ENCODE measurements around the gene HSPA6. TPM values are rescaled to one million over a fixed set of nuclear protein-coding genes. Genes with fewer than 3 reads are reported as not detected.
"Not testable (repeated sequence)": the region's sequence is repeated elsewhere in the genome, so short reads cannot be mapped to it uniquely, and the experiment has no call there.

HSPA6 gene
- total RNA-seq (2013; cell fraction: nucleolus; rRNA removed): 16.8 and 21.0 TPM in 2 replicates
- total RNA-seq (2014; rRNA removed): 0.65 and 0.96 TPM in 2 replicates
- total RNA-seq (2014; rRNA removed; fragmentation: Illumina TruSeq; extraction: Trizol): 0.18 and 0.36 TPM in 2 replicates
- total RNA-seq (2021): 1.6 and 1.8 TPM in 2 replicates
- 0.81 TPM for polyA plus RNA-seq (2011; ENCODE audit: low read depth)
- polyA plus RNA-seq (2011; rRNA removed): 0.06 and 0.18 TPM in 2 replicates
- 0.42 and 0.64 TPM in 2 replicates for polyA plus RNA-seq (2011; cell fraction: cytosol; rRNA removed)
- 2.0 and 4.2 TPM in 2 replicates for polyA plus RNA-seq (2011; cell fraction: nucleus; rRNA removed)
- 1.1 and 1.4 TPM in 2 replicates for polyA plus RNA-seq (2012)
- polyA plus RNA-seq (2014; fragmentation: Illumina TruSeq; extraction: Trizol): 0.12 and 0.16 TPM in 2 replicates
- polyA plus RNA-seq (2014; fragmentation: Nextera tagmentation; extraction: Ambion mirVana): under 1 TPM; 0.05 to 0.09 TPM
- polyA plus RNA-seq (2014; rRNA removed): 1.2 and 1.5 TPM in 2 replicates
- polyA plus RNA-seq (2016; fragmentation: Nextera tagmentation; extraction: Ambion mirVana): 1 to 10 TPM; 8.5 to 8.8 TPM
- 0.15 and 0.41 TPM in 2 replicates for polyA minus RNA-seq (2011; rRNA and poly(A)+ RNA removed)
- 0.94 TPM in 1 of 2 replicates, not detected in the other for polyA minus RNA-seq (2011; cell fraction: cytosol; rRNA and poly(A)+ RNA removed)
- polyA minus RNA-seq (2011; cell fraction: nucleus; rRNA and poly(A)+ RNA removed): 1.1 and 5.1 TPM in 2 replicates
- percentile 37 among the genes with signal in this experiment for Bru-seq, nascent RNA
- percentile 47 among the genes with signal in this experiment for BruChase-seq, experiment 1, labeled RNA remaining after a 6-hour chase
- percentile 58 among the genes with signal in this experiment for BruChase-seq, experiment 2, labeled RNA remaining after a 2-hour chase
- long read RNA-seq, experiment 1: 0 reads
- long read RNA-seq, experiment 2: 0 reads

DNA sequence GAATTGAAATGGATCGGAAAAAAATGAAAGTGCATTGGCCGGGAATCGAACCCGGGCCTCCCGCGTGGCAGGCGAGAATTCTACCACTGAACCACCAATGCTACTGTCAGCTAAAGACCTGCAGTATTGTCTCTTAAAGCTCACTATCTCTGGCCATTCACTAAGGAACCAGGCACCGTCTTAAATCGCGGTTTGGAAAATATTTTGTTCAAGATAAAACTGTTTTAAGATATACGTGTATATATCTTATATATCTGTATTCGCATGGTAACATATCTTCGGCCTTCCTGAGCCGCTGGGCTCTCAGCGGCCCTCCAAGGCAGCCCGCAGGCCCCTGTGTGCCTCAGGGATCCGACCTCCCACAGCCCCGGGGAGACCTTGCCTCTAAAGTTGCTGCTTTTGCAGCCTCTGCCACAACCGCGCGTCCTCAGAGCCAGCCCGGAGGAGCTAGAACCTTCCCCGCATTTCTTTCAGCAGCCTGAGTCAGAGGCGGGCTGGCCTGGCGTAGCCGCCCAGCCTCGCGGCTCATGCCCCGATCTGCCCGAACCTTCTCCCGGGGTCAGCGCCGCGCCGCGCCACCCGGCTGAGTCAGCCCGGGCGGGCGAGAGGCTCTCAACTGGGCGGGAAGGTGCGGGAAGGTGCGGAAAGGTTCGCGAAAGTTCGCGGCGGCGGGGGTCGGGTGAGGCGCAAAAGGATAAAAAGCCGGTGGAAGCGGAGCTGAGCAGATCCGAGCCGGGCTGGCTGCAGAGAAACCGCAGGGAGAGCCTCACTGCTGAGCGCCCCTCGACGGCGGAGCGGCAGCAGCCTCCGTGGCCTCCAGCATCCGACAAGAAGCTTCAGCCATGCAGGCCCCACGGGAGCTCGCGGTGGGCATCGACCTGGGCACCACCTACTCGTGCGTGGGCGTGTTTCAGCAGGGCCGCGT lies at the start of gene HSPA6:
Gene HSPA6, plus strand, starts transcription at position 724 of the 925 bp plus-strand sequence. Its CDS starts 119 bp downstream, at position 843.
- DNase-seq (ENCODE audit: low read depth, low spot score) (peak; percentile 80), ATAC-seq (peak; percentile 83)
- in situ Hi-C loops (cut with MboI); RAD21 ChIA-PET (ENCODE audit: unreplicated experiment); H3K27me3 ChIP-seq (replicated peaks in 1 of 2; ENCODE audit: control insufficient read depth in 2 of 2, insufficient read depth in 2 of 2, low read length in 1 of 2); H3K4me1 ChIP-seq (ENCODE audit: control insufficient read depth, insufficient read depth, low read length); intact Hi-C loops (cut with micrococcal nuclease; ENCODE audit: unreplicated experiment); FAIRE-seq; BruUV-seq (replicated peaks); POLR2A ChIA-PET; H3K79me2 ChIP-seq (ENCODE audit: control insufficient read depth, insufficient read depth, low read length); H4K20me1 ChIP-seq (ENCODE audit: control insufficient read depth, insufficient read depth); H3K36me3 ChIP-seq (ENCODE audit: control insufficient read depth in 2 of 2, insufficient read depth in 2 of 2, low read length in 1 of 2); H3K9me3 ChIP-seq (replicated peaks; ENCODE audit: control insufficient read depth, insufficient read depth, low read length): not testable (repeated sequence)
- CTCF ChIA-PET: interaction anchor here (0.7 to 0.9 kb wide), 2 partner anchors 8 to 19 kb away, joined by 3 to 4 read pairs; partner anchors contain the start of gene FCGR2A
- Histone ChIP-seq H2AFZ (ENCODE audit: control insufficient read depth, low read depth, low read length) (peak within 1 kb of the TSS; percentile 76), H3K27ac (ENCODE audit: control insufficient read depth, insufficient read depth) (peak within 1 kb of the TSS; percentile 2; the same call in 1 of the 2 replicates), H3K4me3 (peak within 1 kb of the TSS; percentile 68), H3K9ac (ENCODE audit: control insufficient read depth, insufficient read depth, low read length) (peak within 1 kb of the TSS; percentile 36), H3K4me2 (ENCODE audit: control insufficient read depth, insufficient read depth) (peak within 1 kb of the TSS; percentile 60; the same call in 1 of the 2 replicates)
- under 1% methylated on average over 60 of the region's 72 CpGs for WGBS (ENCODE audit: insufficient coverage, insufficient replicate concordance, low lambda C conversion rate, missing lambda C conversion rate)
- SMC1A ChIA-PET (ENCODE audit: uncharacterized antibody, unreplicated experiment): interaction anchor here (1.0 kb wide), 1 partner anchor 40 kb away, joined by 3 read pairs; no protein-coding TSS in a partner anchor
- TF ChIP-seq YY1 (IDR thresholded peaks at IDR 0.05; ENCODE audit: low read depth, low read length) (peak; percentile 76), GABPA (IDR thresholded peaks at IDR 0.05; ENCODE audit: low read depth) (peak; percentile 68), CREB1 (IDR thresholded peaks at IDR 0.05; ENCODE audit: low read depth) (peak; percentile 51; the same call in 1 of the 2 replicates), IKZF2 (IDR thresholded peaks at IDR 0.05) (peak in 1 of 2 experiments; percentile 22; a peak in 2 of 4 replicates), NBN (IDR thresholded peaks at IDR 0.05) (0 out of 2 replicates have a peak, but pooled peaks have one; percentile 33), CBFB (IDR thresholded peaks at IDR 0.05; ENCODE audit: low read depth) (0 out of 2 replicates have a peak, but pooled peaks have one; percentile 69), NFIC (IDR thresholded peaks at IDR 0.05; ENCODE audit: low read depth, low read length) (peak; percentile 57), RB1 (IDR thresholded peaks at IDR 0.05; ENCODE audit: borderline replicate concordance) (peak; percentile 86), POU2F2 (IDR thresholded peaks at IDR 0.05; ENCODE audit: borderline replicate concordance, low read depth, low read length) (0 out of 3 replicates have a peak, but pooled peaks have one; percentile 39), JUNB (IDR thresholded peaks at IDR 0.05) (peak; percentile 21; the same call in 1 of the 2 replicates), ZSCAN29 (IDR thresholded peaks at IDR 0.05) (peak; percentile 93), GATAD2B (conservative IDR thresholded peaks at IDR 0.05; ENCODE audit: low read depth) (peak; percentile 19; the same call in 1 of the 2 replicates), RUNX3 (IDR thresholded peaks at IDR 0.05; ENCODE audit: low read length) (peak; percentile 72), SREBF2 (IDR thresholded peaks at IDR 0.05; ENCODE audit: low read length) (peak; percentile 94), IKZF1 (conservative IDR thresholded peaks at IDR 0.05) (peak; percentile 84), BHLHE40 (IDR thresholded peaks at IDR 0.05; ENCODE audit: borderline replicate concordance in 1 of 2, low read depth in 2 of 2, low read length in 1 of 2) (peak in 1 of 2 experiments; percentile 17; a peak in 1 of 4 replicates), SMARCA5 (IDR thresholded peaks at IDR 0.05) (peak; percentile 89), PML (IDR thresholded peaks at IDR 0.05; ENCODE audit: low read length) (0 out of 2 replicates have a peak, but pooled peaks have one; percentile 39), RELA (IDR thresholded peaks at IDR 0.05; ENCODE audit: borderline replicate concordance, partially characterized antibody) (peak; percentile 39), ZNF24 (IDR thresholded peaks at IDR 0.05) (peak; percentile 100)
- TF ChIP-seq, protein P1, sequence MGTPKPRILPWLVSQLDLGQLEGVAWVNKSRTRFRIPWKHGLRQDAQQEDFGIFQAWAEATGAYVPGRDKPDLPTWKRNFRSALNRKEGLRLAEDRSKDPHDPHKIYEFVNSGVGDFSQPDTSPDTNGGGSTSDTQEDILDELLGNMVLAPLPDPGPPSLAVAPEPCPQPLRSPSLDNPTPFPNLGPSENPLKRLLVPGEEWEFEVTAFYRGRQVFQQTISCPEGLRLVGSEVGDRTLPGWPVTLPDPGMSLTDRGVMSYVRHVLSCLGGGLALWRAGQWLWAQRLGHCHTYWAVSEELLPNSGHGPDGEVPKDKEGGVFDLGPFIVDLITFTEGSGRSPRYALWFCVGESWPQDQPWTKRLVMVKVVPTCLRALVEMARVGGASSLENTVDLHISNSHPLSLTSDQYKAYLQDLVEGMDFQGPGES (IDR thresholded peaks at IDR 0.05): 0 out of 2 replicates have a peak, but pooled peaks have one; percentile 32

All from GM12878 (cell line).